Measurements from ENCODE around the gene MRC2.
"Not testable (repeated sequence)": the region's sequence is repeated elsewhere in the genome, so short reads cannot be mapped to it uniquely, and the experiment has no call there.

Gene MRC2

GRCh38 chr17:62675701-62676100 is 48.2 kb downstream of the MRC2 start:
- H3K4me3 Mint-ChIP-seq: no peak overlapping the region
- H3K4me1 Mint-ChIP-seq: peaks cover 3% of the 10 kb centered on the region
- H3K36me3 Mint-ChIP-seq: no peaks in the 10 kb centered on the region
- H3K27me3 Mint-ChIP-seq: no peaks in the 10 kb centered on the region
- no peaks in the 10 kb centered on the region for H3K9me3 Mint-ChIP-seq
- no peak overlapping the region for H3K27ac Mint-ChIP-seq

- Mint-ChIP-seq H3K9me3 (no peaks in the 10 kb centered on the region), H3K27ac (no peak overlapping the region), H3K27me3 (no peaks in the 10 kb centered on the region), H3K36me3 (no peaks in the 10 kb centered on the region), H3K4me3 (no peak overlapping the region), H3K4me1 (peaks cover 3% of the 10 kb centered on the region)
Measured at GRCh38 chr17:62676231-62676943, 48.9 kb downstream of the MRC2 start.

GRCh38 chr17:62676952-62677596 is 49.6 kb downstream of the MRC2 start:
- no peaks in the 10 kb centered on the region for H3K36me3 Mint-ChIP-seq
- no peak overlapping the region for H3K4me3 Mint-ChIP-seq
- no peaks in the 10 kb centered on the region for H3K9me3 Mint-ChIP-seq
- no peaks in the 10 kb centered on the region for H3K27me3 Mint-ChIP-seq
- H3K4me1 Mint-ChIP-seq: peaks cover 3% of the 10 kb centered on the region
- no peak overlapping the region for H3K27ac Mint-ChIP-seq

GRCh38 chr17:62678214-62678919 is 50.9 kb downstream of the MRC2 start:
- H3K9me3 Mint-ChIP-seq: no peaks in the 10 kb centered on the region
- H3K4me3 Mint-ChIP-seq: no peak overlapping the region
- no peaks in the 10 kb centered on the region for H3K27me3 Mint-ChIP-seq
- no peaks in the 10 kb centered on the region for H3K36me3 Mint-ChIP-seq
- no peaks in the 10 kb centered on the region for H3K4me1 Mint-ChIP-seq
- no peak overlapping the region for H3K27ac Mint-ChIP-seq

- Mint-ChIP-seq H3K27me3 (no peaks in the 10 kb centered on the region), H3K4me1 (no peaks in the 10 kb centered on the region), H3K36me3 (no peaks in the 10 kb centered on the region), H3K4me3 (no peak overlapping the region), H3K27ac (no peak overlapping the region), H3K9me3 (no peaks in the 10 kb centered on the region)
Measured at GRCh38 chr17:62679866-62680377, 52.5 kb downstream of the MRC2 start.

- Mint-ChIP-seq H3K4me3 (no peak overlapping the region), H3K27me3 (no peaks in the 10 kb centered on the region), H3K36me3 (no peaks in the 10 kb centered on the region), H3K9me3 (no peaks in the 10 kb centered on the region), H3K4me1 (no peaks in the 10 kb centered on the region), H3K27ac (peak overlapping the region; percentile 70)
Measured at GRCh38 chr17:62680541-62681052, 53.1 kb downstream of the MRC2 start.

- H3K4me3 Mint-ChIP-seq: no peak overlapping the region
- no peak overlapping the region for H3K27ac Mint-ChIP-seq
- no peaks in the 10 kb centered on the region for H3K4me1 Mint-ChIP-seq
- no peaks in the 10 kb centered on the region for H3K9me3 Mint-ChIP-seq
- H3K27me3 Mint-ChIP-seq: no peaks in the 10 kb centered on the region
- no peaks in the 10 kb centered on the region for H3K36me3 Mint-ChIP-seq
Measured at GRCh38 chr17:62681061-62681938, 53.8 kb downstream of the MRC2 start.

- H3K4me1 Mint-ChIP-seq: no peaks in the 10 kb centered on the region
- no peaks in the 10 kb centered on the region for H3K36me3 Mint-ChIP-seq
- H3K27ac Mint-ChIP-seq: no peak overlapping the region
- no peak overlapping the region for H3K4me3 Mint-ChIP-seq
- H3K27me3 Mint-ChIP-seq: no peaks in the 10 kb centered on the region
- H3K9me3 Mint-ChIP-seq: no peaks in the 10 kb centered on the region
Measured at GRCh38 chr17:62681939-62682381, 54.5 kb downstream of the MRC2 start.

- Mint-ChIP-seq H3K36me3 (no peaks in the 10 kb centered on the region), H3K4me1 (no peaks in the 10 kb centered on the region), H3K4me3 (no peak overlapping the region), H3K27ac (no peak overlapping the region), H3K9me3 (no peaks in the 10 kb centered on the region), H3K27me3 (no peaks in the 10 kb centered on the region)
Measured at GRCh38 chr17:62684179-62684578, 56.7 kb downstream of the MRC2 start.

- Mint-ChIP-seq H3K4me1 (no peaks in the 10 kb centered on the region), H3K4me3 (no peak overlapping the region), H3K27ac (no peak overlapping the region), H3K27me3 (no peaks in the 10 kb centered on the region), H3K36me3 (no peaks in the 10 kb centered on the region), H3K9me3 (no peaks in the 10 kb centered on the region)
Measured at GRCh38 chr17:62687997-62688396, 60.5 kb downstream of the MRC2 start.

- no peaks in the 10 kb centered on the region for H3K27me3 Mint-ChIP-seq
- H3K4me1 Mint-ChIP-seq: no peaks in the 10 kb centered on the region
- H3K27ac Mint-ChIP-seq: no peak overlapping the region
- H3K4me3 Mint-ChIP-seq: no peak overlapping the region
- H3K36me3 Mint-ChIP-seq: no peaks in the 10 kb centered on the region
- no peaks in the 10 kb centered on the region for H3K9me3 Mint-ChIP-seq
Measured at GRCh38 chr17:62688398-62689160, 61.1 kb downstream of the MRC2 start.

GRCh38 chr17:62689441-62690167 is 62.1 kb downstream of the MRC2 start:
- H3K36me3 Mint-ChIP-seq: no peaks in the 10 kb centered on the region
- H3K4me1 Mint-ChIP-seq: no peaks in the 10 kb centered on the region
- H3K9me3 Mint-ChIP-seq: no peaks in the 10 kb centered on the region
- H3K27me3 Mint-ChIP-seq: no peaks in the 10 kb centered on the region
- H3K27ac Mint-ChIP-seq: no peak overlapping the region
- H3K4me3 Mint-ChIP-seq: no peak overlapping the region

GRCh38 chr17:62690168-62690897 is 62.9 kb downstream of the MRC2 start:
- Mint-ChIP-seq H3K27ac (no peak overlapping the region), H3K4me1 (no peaks in the 10 kb centered on the region), H3K4me3 (no peak overlapping the region), H3K36me3 (no peaks in the 10 kb centered on the region), H3K27me3 (no peaks in the 10 kb centered on the region), H3K9me3 (no peaks in the 10 kb centered on the region)

- not testable (repeated sequence) for H3K27ac Mint-ChIP-seq, H3K4me3 Mint-ChIP-seq, H3K27me3 Mint-ChIP-seq, H3K36me3 Mint-ChIP-seq, H3K4me1 Mint-ChIP-seq, H3K9me3 Mint-ChIP-seq
Measured at GRCh38 chr17:62691589-62691915, 64.1 kb downstream of the MRC2 start.
